HUES48 (cell line): ENCODE measurements around the gene MYL10.
A peak's percentile ranks its signal among the peaks of the same experiment; 100 is the strongest.

Source experiments
- H3K27ac ChIP-seq: one replicate; pipeline ENCODE4 v1.7.0; 2013; ENCODE audit warnings: low read depth, low read length, inconsistent platforms
- H3K27me3 ChIP-seq: 2 replicates; pipeline ENCODE4 v1.6.1; 2013; ENCODE audit warnings: mild to moderate bottlenecking, low read length; ENCODE audit not compliant: control insufficient read depth, insufficient read depth
- H3K36me3 ChIP-seq: 2 replicates; pipeline ENCODE4 v1.6.1; 2013; ENCODE audit warnings: low read length; ENCODE audit not compliant: control insufficient read depth, insufficient read depth
- H3K4me1 ChIP-seq: 2 replicates; pipeline ENCODE4 v1.6.1; 2013; ENCODE audit warnings: mild to moderate bottlenecking, low read length; ENCODE audit not compliant: control insufficient read depth, insufficient read depth
- H3K4me3 ChIP-seq: 2 replicates; pipeline ENCODE4 v1.5.1; 2013; ENCODE audit warnings: mild to moderate bottlenecking, low read depth, low read length
- H3K9ac ChIP-seq: 2 replicates; pipeline ENCODE4 v1.6.1; 2013; ENCODE audit warnings: mild to moderate bottlenecking, low read depth, low read length, moderate library complexity
- H3K9me3 ChIP-seq: 2 replicates; pipeline ENCODE4 v1.6.1; 2013; ENCODE audit warnings: low read length; ENCODE audit not compliant: control insufficient read depth, insufficient read depth

MYL10 gene

DNA sequence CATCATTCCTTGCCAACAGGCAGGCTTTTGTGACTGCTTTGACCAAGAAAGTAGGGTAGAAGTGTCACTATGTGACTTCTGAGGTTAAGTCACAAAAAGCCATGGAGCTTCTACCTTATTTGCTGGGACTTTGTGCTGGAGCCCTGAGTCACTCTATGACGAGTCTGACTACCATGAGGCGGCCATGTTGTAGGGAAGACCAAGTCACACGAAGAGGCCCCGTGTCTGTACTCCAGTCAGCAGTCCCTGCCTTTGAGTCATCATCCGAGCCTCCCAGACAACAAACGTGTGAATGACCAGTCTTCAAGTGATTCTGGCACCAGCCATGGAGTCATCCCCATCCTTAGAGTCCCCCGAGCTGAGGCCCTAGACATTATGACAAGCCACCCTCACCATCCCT, 3.5 kb upstream of the MYL10 start:
- Histone ChIP-seq H3K27me3 (no peaks in the 10 kb centered on the region), H3K4me1 (no peaks in the 10 kb centered on the region), H3K9ac (no peak overlapping the region), H3K4me3 (no peak overlapping the region), H3K36me3 (no peaks in the 10 kb centered on the region), H3K9me3 (no peaks in the 10 kb centered on the region), H3K27ac (no peak overlapping the region)

GRCh38 chr7:101631224-101631714, 2.2 kb upstream of the MYL10 start:
- Histone ChIP-seq H3K4me1 (no peaks in the 10 kb centered on the region; the same call in 1 of the 2 replicates), H3K9ac (no peak overlapping the region), H3K36me3 (no peaks in the 10 kb centered on the region), H3K27me3 (no peaks in the 10 kb centered on the region), H3K27ac (no peak overlapping the region), H3K4me3 (no peak overlapping the region), H3K9me3 (no peaks in the 10 kb centered on the region)

DNA sequence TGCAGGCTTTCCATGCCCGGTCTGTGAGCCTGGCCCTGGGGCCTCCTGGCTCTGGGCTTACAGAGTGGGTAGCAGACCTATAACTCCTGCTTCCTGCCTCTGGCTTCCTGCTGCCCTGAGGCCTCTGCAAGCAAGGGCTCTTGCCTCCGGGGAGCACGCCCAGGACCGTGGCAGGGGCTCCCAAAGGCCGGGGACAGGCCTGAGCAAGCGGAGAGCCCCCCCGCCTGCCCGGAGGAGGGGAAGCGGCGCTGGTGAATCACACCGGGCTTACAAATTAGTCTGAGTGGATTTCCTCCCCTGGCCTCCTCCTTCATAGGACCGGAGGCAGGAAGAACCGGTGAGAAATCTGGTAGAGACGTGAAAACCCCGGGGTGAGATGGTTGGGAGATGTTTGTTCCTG, 1.5 kb upstream of the MYL10 start:
- Histone ChIP-seq H3K36me3 (no peaks in the 10 kb centered on the region), H3K27me3 (no peaks in the 10 kb centered on the region), H3K9ac (no peak overlapping the region), H3K27ac (no peak overlapping the region), H3K4me1 (peaks cover 6% of the 10 kb centered on the region; the same call in 1 of the 2 replicates), H3K9me3 (no peaks in the 10 kb centered on the region), H3K4me3 (no peak overlapping the region)

DNA sequence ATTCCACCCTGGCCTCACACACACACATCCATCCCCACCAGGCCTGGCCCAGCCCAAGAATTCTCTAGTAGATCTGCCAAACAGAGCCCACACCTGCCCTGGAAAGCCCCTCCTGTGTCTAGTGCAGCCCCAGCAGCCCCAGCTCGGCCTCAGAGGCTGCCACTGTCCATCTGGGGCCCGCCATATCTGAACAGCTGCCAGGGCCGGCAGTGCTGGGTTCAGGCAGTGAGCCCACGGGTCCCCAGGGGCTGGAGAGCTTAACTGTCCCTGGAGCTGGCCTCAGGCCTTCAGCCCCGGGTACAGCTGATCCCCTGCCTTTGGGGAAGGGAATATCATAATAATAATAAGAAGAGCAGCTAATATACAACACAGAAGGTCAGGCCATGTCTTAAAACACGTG, 574 bp downstream of the MYL10 start:
- no peak overlapping the region for H3K9ac ChIP-seq
- no peaks in the 10 kb centered on the region; the same call in 1 of the 2 replicates for H3K27me3 ChIP-seq
- H3K4me3 ChIP-seq = no peak overlapping the region
- H3K4me1 ChIP-seq = peaks cover 21% of the 10 kb centered on the region
- no peak overlapping the region for H3K27ac ChIP-seq
- H3K9me3 ChIP-seq = no peaks in the 10 kb centered on the region
- H3K36me3 ChIP-seq = no peaks in the 10 kb centered on the region

- Histone ChIP-seq H3K36me3 (no peaks in the 10 kb centered on the region), H3K27me3 (no peaks in the 10 kb centered on the region; the same call in 1 of the 2 replicates), H3K4me1 (peaks cover 21% of the 10 kb centered on the region), H3K27ac (no peak overlapping the region), H3K9me3 (no peaks in the 10 kb centered on the region), H3K4me3 (no peak overlapping the region), H3K9ac (no peak overlapping the region)
Observed at GRCh38 chr7:101626758-101627157, 2.3 kb downstream of the MYL10 start.

- Histone ChIP-seq H3K9ac (no peak overlapping the region), H3K4me1 (peaks cover 21% of the 10 kb centered on the region), H3K27ac (no peak overlapping the region), H3K27me3 (no peaks in the 10 kb centered on the region; the same call in 1 of the 2 replicates), H3K36me3 (no peaks in the 10 kb centered on the region), H3K4me3 (no peak overlapping the region), H3K9me3 (no peaks in the 10 kb centered on the region)
Observed at GRCh38 chr7:101626069-101626671, 2.9 kb downstream of the MYL10 start.

GRCh38 chr7:101625031-101625791, 3.9 kb downstream of the MYL10 start:
- peaks cover 21% of the 10 kb centered on the region for H3K4me1 ChIP-seq
- no peaks in the 10 kb centered on the region; the same call in 1 of the 2 replicates for H3K27me3 ChIP-seq
- no peaks in the 10 kb centered on the region for H3K9me3 ChIP-seq
- no peak overlapping the region; the same call in 1 of the 2 replicates for H3K9ac ChIP-seq
- H3K4me3 ChIP-seq = peak overlapping the region; percentile 31; the same call in 1 of the 2 replicates
- H3K36me3 ChIP-seq = no peaks in the 10 kb centered on the region
- peak overlapping the region; percentile 16 for H3K27ac ChIP-seq

DNA sequence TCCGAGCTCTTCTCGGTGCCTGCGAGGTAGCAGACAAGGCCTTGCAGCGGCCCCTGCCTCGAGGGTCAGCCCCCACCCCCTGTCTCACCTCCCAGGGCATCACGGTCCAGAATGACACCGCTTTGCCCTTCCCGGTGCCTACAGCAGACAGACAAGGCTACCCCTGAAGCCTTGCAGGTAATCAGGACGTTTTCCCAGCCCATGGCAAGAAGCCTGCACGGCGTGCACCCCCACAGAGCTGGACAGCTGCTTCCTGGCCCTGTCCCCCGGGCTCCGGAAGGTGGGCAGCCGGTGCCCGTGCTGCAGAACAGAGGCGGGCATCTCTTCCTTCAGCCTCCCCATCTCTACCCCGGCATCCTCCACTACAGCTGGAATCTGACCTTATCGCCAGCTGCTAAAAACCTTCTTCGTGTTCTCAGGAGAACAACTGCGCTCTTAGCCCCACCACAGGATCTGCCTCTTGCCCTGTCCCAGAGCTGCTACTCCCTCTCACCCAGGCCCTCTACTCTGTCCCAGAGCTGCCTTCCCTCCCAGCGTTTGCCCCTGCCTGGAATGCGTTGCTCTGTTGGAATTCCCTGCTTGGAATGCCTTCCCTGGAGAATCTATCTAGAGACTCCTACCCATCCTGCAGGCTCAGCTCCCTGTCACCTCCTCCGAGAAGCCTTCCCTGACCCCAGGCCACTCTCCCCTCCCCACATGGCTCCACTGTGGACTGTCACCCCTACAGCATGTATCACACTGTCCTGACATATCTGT, 4.7 kb downstream of the MYL10 start:
- Histone ChIP-seq H3K27me3 (no peaks in the 10 kb centered on the region; the same call in 1 of the 2 replicates), H3K4me1 (peaks cover 21% of the 10 kb centered on the region), H3K36me3 (no peaks in the 10 kb centered on the region), H3K9ac (no peak overlapping the region; the same call in 1 of the 2 replicates), H3K9me3 (no peaks in the 10 kb centered on the region), H3K27ac (peak overlapping the region; percentile 16), H3K4me3 (peak overlapping the region; percentile 31; the same call in 1 of the 2 replicates)

DNA sequence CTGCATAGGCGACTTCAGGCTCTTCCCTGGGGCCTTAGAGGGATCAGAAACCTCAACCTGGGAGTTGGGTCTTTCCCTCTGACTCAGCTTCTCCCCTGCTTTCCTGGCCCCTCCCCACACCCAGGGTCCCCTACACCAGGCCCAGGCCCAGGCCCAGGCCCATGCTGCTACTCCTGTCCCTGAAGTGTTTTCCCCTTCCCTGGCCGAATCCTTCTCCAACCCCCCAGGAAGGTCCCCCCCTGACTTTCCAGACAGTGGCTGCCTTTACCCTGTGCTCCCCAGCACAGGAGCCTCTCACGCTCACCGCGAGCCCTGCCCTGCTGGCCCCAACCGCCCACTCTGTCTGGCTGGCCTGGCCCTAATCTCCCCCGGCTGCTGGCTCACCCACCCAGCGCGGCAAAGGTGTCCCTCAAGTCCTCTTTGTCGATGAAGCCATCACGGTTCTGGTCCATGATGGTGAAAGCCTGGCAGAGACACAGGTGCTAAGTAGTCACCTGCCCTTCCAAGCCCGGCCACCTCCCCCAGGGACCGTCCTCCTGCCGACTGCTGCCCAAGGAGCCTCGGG, 6.4 kb downstream of the MYL10 start:
- Histone ChIP-seq H3K9me3 (no peaks in the 10 kb centered on the region), H3K4me3 (no peak overlapping the region), H3K4me1 (peaks cover 21% of the 10 kb centered on the region), H3K9ac (no peak overlapping the region), H3K36me3 (no peaks in the 10 kb centered on the region), H3K27me3 (no peaks in the 10 kb centered on the region; the same call in 1 of the 2 replicates), H3K27ac (no peak overlapping the region)

DNA sequence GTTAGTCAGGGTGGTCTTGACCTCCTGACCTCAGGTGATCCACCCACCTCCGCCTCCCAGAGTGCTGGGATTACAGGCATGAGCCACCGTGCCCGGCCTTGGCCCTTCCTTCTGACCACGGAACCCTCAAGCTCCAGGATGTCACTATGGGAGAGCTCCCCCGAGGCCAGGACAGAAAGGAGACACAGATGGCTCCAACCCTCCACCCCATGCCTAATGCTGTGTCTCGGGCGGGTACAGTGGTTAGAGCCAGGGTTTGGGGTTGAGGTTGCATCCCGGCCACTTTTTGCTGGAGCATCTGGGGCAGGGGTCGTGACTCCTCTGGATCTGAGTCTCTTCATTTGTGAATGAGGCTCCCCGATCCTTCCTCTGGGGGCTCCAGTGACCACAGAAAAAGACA, 8.1 kb downstream of the MYL10 start:
- Histone ChIP-seq H3K9ac (no peak overlapping the region), H3K27me3 (no peaks in the 10 kb centered on the region; the same call in 1 of the 2 replicates), H3K4me1 (peaks cover 19% of the 10 kb centered on the region), H3K9me3 (no peaks in the 10 kb centered on the region), H3K27ac (no peak overlapping the region), H3K4me3 (no peak overlapping the region), H3K36me3 (no peaks in the 10 kb centered on the region)
